Neuronal stem cell (in vitro differentiated cells): ENCODE results near the gene CCDC9.

Experiments
- DNase-seq: peaks from one replicate; pipeline ENCODE4 v3.0.0-alpha.2; 2013; ENCODE audit warnings: low spot score
- H2AFZ ChIP-seq: one replicate; pipeline ENCODE4 v1.6.1; 2013; ENCODE audit warnings: mild to moderate bottlenecking, low read length, inconsistent platforms
- H2AK5ac ChIP-seq: 2 replicates; pipeline ENCODE4 v1.6.1; 2013; ENCODE audit warnings: low read depth, mild to moderate bottlenecking, inconsistent platforms, low read length, moderate library complexity, mixed read lengths
- H2BK120ac ChIP-seq: 2 replicates; pipeline ENCODE4 v1.6.1; 2013; ENCODE audit warnings: low read depth, mild to moderate bottlenecking, inconsistent platforms, low read length, moderate library complexity, mixed read lengths
- H2BK12ac ChIP-seq: one replicate; pipeline ENCODE4 v1.6.1; 2013; ENCODE audit warnings: low read length, inconsistent platforms
- H2BK15ac ChIP-seq: 2 replicates; pipeline ENCODE4 v1.6.1; 2013; ENCODE audit warnings: mild to moderate bottlenecking, low read length, inconsistent platforms, mixed read lengths
- H2BK5ac ChIP-seq: one replicate; pipeline ENCODE4 v1.6.1; 2013; ENCODE audit warnings: inconsistent platforms, mild to moderate bottlenecking, low read length, moderate library complexity
- H3K14ac ChIP-seq: one replicate; pipeline ENCODE4 v1.6.1; 2013; ENCODE audit warnings: low read length, inconsistent platforms
- H3K18ac ChIP-seq: 2 replicates; pipeline ENCODE4 v1.6.1; 2013; ENCODE audit warnings: low read length, inconsistent platforms
- H3K23ac ChIP-seq: 2 replicates; pipeline ENCODE4 v1.6.1; 2013; ENCODE audit warnings: low read depth, mild to moderate bottlenecking, mixed read lengths, low read length, inconsistent platforms; ENCODE audit not compliant: poor library complexity
- H3K27ac ChIP-seq: replicated peaks from 3 replicates; pipeline ENCODE4 v1.5.1; 2013; ENCODE audit warnings: low read length, inconsistent platforms
- H3K27me3 ChIP-seq, 3 experiments: 2 replicates each; pipeline ENCODE4 v1.6.1; 2013; ENCODE audit warnings: low read length in 3 of 3, mild to moderate bottlenecking in 2 of 3, inconsistent platforms in 1 of 3, low read depth in 1 of 3, mixed read lengths in 1 of 3, moderate library complexity in 1 of 3; ENCODE audit not compliant: control insufficient read depth in 3 of 3, insufficient read depth in 3 of 3
- H3K36me3 ChIP-seq, 2 donors: replicated peaks in 1 of 2; 2 replicates each; pipeline ENCODE4 v1.6.1; 2013; ENCODE audit warnings: low read length in 2 of 2; ENCODE audit not compliant: control insufficient read depth in 2 of 2, insufficient read depth in 2 of 2
- H3K4ac ChIP-seq: 2 replicates; pipeline ENCODE4 v1.6.1; 2013; ENCODE audit warnings: inconsistent platforms, mild to moderate bottlenecking, low read length, moderate library complexity
- H3K4me1 ChIP-seq, 2 donors: 1 replicate in 1 of 2; 2 replicates in 1 of 2; pipeline ENCODE4 v1.6.1; 2013; ENCODE audit warnings: low read length in 2 of 2, low read depth in 1 of 2; ENCODE audit not compliant: control insufficient read depth in 2 of 2, insufficient read depth in 1 of 2
- H3K4me2 ChIP-seq: one replicate; pipeline ENCODE4 v1.6.1; 2013; ENCODE audit warnings: mild to moderate bottlenecking, low read length, inconsistent platforms; ENCODE audit not compliant: insufficient read depth, poor library complexity, severe bottlenecking
- H3K4me3 ChIP-seq, 2 donors: 2 replicates each; pipeline ENCODE4 v1.5.1; 2013; ENCODE audit warnings: low read length in 2 of 2, mild to moderate bottlenecking in 2 of 2, inconsistent platforms in 1 of 2, moderate library complexity in 1 of 2
- H3K79me1 ChIP-seq: one replicate; pipeline ENCODE4 v1.6.1; 2013; ENCODE audit warnings: low read depth, mild to moderate bottlenecking, inconsistent platforms, low read length, moderate library complexity
- H3K9ac ChIP-seq: one replicate; pipeline ENCODE4 v1.6.1; 2013; ENCODE audit warnings: mild to moderate bottlenecking, low read depth, low read length, inconsistent platforms; ENCODE audit not compliant: poor library complexity
- H3K9me3 ChIP-seq, 2 donors: replicated peaks in 1 of 2; 2 replicates each; pipeline versions ENCODE3 to v1.6.1; 2013; ENCODE audit warnings: low read length in 2 of 2, mild to moderate bottlenecking in 2 of 2, inconsistent platforms in 1 of 2, low read depth in 1 of 2, mixed read lengths in 1 of 2, moderate library complexity in 1 of 2; ENCODE audit not compliant: control insufficient read depth in 2 of 2, insufficient read depth in 1 of 2
- H4K8ac ChIP-seq: one replicate; pipeline ENCODE4 v1.6.1; 2013; ENCODE audit warnings: low read depth, mild to moderate bottlenecking, inconsistent platforms, low read length, moderate library complexity
- H4K91ac ChIP-seq: one replicate; pipeline ENCODE4 v1.6.1; 2013; ENCODE audit warnings: low read length, low read depth, mild to moderate bottlenecking, inconsistent platforms; ENCODE audit not compliant: poor library complexity
- WGBS, 2 donors: extraction: QIAGEN DNeasy Blood & Tissue Kit; methylation state at CpG; one replicate each; pipeline ENCODE4 v1.1.7; 2013; ENCODE audit warnings: missing lambda C conversion rate in 2 of 2, mixed read lengths in 1 of 2; ENCODE audit not compliant: insufficient read length in 2 of 2, insufficient replicate concordance in 1 of 2; ENCODE audit errors: extremely low coverage in 2 of 2; 5-methylcytosine and 5-hydroxymethylcytosine counted together

Gene CCDC9

DNA sequence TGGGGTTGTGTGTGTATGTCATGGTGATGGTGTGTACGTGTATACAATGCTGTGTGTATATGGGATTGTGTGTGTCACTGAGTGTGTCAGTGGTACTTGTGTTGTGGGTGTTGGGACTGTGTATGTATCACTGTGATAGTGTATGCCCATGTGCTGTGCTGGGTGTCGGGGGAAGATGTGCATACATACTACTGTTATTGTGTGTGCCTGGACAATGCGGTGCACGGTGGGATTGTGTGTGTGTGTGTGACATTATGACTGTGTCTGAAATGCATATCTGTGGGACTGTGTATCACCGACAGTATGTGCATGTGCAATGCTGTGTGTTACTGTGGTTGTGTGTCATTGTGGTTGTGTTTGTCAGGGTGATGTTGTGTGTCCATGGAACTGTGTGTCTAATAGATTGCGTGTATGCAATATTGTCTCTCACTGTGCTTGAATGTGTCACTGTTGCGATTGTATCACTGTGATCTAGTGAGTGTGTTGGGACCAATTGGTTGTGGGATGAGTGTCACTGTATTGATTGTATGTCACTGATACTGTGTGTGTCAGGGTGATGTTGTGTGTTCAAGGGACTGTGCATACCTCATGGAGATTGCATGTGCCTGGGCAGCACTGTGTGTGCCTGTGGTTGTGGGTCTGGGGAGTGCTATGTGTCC is 14.3 kb upstream of the CCDC9 start:
- no peak for DNase-seq
- Histone ChIP-seq H2BK120ac (no peak overlapping the region), H3K18ac (no peak overlapping the region), H3K27me3 (peaks cover 0 to 30% (median 4%) of the 10 kb centered on the region in 3 experiments), H3K23ac (no peak overlapping the region), H3K79me1 (peaks cover 5% of the 10 kb centered on the region), H3K4me3 (peak overlapping the region in 1 of 2 donors; percentile 58), H2BK15ac (no peak overlapping the region), H3K9me3 (peaks cover 0 to 6% of the 10 kb centered on the region in 2 donors), H3K4ac (no peak overlapping the region), H2AK5ac (no peak overlapping the region), H2BK5ac (no peak overlapping the region), H3K9ac (no peak overlapping the region), H3K4me1 (peaks cover 24 to 31% of the 10 kb centered on the region in 2 donors), H3K27ac (no peak overlapping the region), H4K91ac (no peak overlapping the region), H2AFZ (no peak overlapping the region), H4K8ac (no peak overlapping the region), H2BK12ac (no peak overlapping the region), H3K14ac (no peak overlapping the region), H3K36me3 (peaks cover 0 to 2% of the 10 kb centered on the region in 2 donors), H3K4me2 (no peak overlapping the region)
- whole genome bisulfite sequencing, 2 donors: no CpG with 5 or more reads among the region's 7 CpGs

DNA sequence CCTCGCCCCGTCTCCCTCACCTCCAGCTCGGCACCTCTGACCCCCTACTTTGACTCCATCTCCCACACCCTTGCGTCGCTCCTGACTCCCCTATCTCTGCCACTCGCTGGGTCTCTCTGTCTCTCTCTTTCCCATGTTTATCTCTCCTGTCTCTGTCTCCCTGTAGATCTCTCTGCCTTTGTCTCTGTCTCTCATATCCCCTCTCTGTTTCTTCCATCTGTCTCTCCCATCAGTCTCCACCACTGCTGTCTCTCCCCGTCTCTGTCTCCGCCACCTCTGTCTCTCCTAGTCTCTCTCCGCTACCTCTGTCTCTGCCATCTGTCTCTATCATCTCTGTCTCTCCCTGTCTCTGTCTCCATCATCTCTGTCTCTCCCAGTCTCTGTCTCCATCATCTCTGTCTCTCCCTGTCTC is 13.0 kb upstream of the CCDC9 start:
- Histone ChIP-seq H4K8ac (no peak overlapping the region), H3K9me3 (peaks cover 0 to 6% of the 10 kb centered on the region in 2 donors), H3K4me1 (peaks cover 24 to 31% of the 10 kb centered on the region in 2 donors), H3K23ac (no peak overlapping the region), H3K27me3 (peaks cover 0 to 30% (median 4%) of the 10 kb centered on the region in 3 experiments), H4K91ac (no peak overlapping the region), H3K4me3 (peak overlapping the region; percentile 49 to 61), H2BK12ac (no peak overlapping the region), H3K27ac (no peak overlapping the region), H2AK5ac (no peak overlapping the region), H3K36me3 (peaks cover 0 to 2% of the 10 kb centered on the region in 2 donors), H3K18ac (peak overlapping the region; percentile 91), H3K9ac (no peak overlapping the region), H3K4ac (no peak overlapping the region), H2BK120ac (peak overlapping the region; percentile 12), H3K4me2 (peak overlapping the region; percentile 60), H3K79me1 (peaks cover 5% of the 10 kb centered on the region), H2BK15ac (peak overlapping the region; percentile 88), H3K14ac (no peak overlapping the region), H2BK5ac (no peak overlapping the region), H2AFZ (peak overlapping the region; percentile 78)
- WGBS, 2 donors: no CpG with 5 or more reads among the region's 9 CpGs
- DNase-seq: no peak

DNA sequence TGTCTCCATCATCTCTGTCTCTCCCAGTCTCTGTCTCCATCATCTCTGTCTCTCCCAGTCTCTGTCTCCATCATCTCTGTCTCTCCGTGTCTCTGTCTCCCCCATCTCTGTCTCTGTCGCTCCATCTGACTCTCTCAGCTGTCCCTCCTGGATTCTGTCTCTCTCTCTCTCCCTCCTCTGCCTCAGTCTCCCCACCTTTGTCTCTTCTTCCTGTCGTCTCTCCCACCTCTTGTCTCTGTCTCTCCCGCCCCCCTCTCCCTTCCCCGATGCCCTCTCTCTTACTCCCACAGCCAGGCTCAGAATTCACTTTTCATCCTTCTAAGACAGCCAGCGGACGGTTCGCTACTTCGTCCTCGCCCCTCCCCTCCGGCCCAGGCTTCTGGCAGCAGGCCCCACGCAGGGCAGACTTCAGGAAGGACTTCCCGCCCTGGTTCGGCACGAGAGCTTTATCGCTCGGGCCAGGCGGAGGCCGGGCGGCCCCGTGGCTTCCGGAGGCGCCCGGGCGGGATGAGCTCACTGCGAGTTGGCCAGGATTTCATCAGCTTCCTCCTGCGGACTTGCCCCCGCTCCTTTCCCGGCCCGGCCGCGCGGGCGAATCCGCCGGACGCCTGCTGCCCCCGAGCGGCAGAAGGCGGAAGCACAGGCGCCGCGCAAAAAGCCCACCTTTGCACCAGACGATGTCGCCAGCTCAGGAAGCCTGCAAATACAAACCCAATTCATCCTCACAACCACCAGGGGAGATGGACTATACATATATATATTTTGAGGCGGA is 12.4 kb upstream of the CCDC9 start:
- Histone ChIP-seq H2AK5ac (peak overlapping the region; percentile 83), H2BK5ac (peak overlapping the region; percentile 82), H3K9ac (peak overlapping the region; percentile 34), H3K27me3 (peaks cover 0 to 28% (median 4%) of the 10 kb centered on the region in 3 experiments), H3K36me3 (peaks cover 0 to 2% of the 10 kb centered on the region in 2 donors), H4K91ac (no peak overlapping the region), H2BK15ac (peak overlapping the region; percentile 88), H3K23ac (peak overlapping the region; percentile 95), H3K9me3 (peaks cover 0 to 6% of the 10 kb centered on the region in 2 donors), H3K27ac (peak overlapping the region; percentile 82), H2BK120ac (peak overlapping the region; percentile 12), H3K4me3 (peak overlapping the region; percentile 49 to 61), H2BK12ac (peak overlapping the region; percentile 46), H3K4me2 (peak overlapping the region; percentile 95), H3K4ac (peak overlapping the region; percentile 84), H3K18ac (peak overlapping the region; percentile 91), H2AFZ (peak overlapping the region; percentile 78), H3K79me1 (peaks cover 5% of the 10 kb centered on the region), H4K8ac (no peak overlapping the region), H3K14ac (no peak overlapping the region), H3K4me1 (peaks cover 21 to 28% of the 10 kb centered on the region in 2 donors)
- DNase-seq: peak; percentile 91
- no CpG with 5 or more reads among the region's 46 CpGs for WGBS, 2 donors
